Right lobe of liver (tissue), 6 donors: ENCODE results near the gene LEKR1. TPM values are rescaled to one million over a fixed set of nuclear protein-coding genes. Genes with fewer than 3 reads are reported as not detected.

Experiments used
- ATAC-seq, 4 donors: fragments of 200-7000 bp; cut with Tn5 transposase; one replicate each; pipeline ENCODE4 v1.9.1; 2020; ENCODE audit warnings: mild to moderate bottlenecking in 4 of 4, moderate library complexity in 4 of 4
- DNase-seq, 3 donors: peaks; one replicate each; pipeline ENCODE4 v3.0.0-alpha.2; 2020
- H3K27ac ChIP-seq, 3 donors: fragments of 200-600 bp; one replicate each; pipeline ENCODE4 v1.8.0; 2022
- H3K27me3 ChIP-seq, 2 donors: fragments of 200-600 bp; one replicate each; pipeline ENCODE4 v1.8.0; 2022
- H3K36me3 ChIP-seq, 4 donors: fragments of 200-600 bp; sonication (generic) in 1 of 4; one replicate each; pipeline versions ENCODE4 v1.5.1 to v1.8.0; 2017 to 2022; ENCODE audit warnings: control low read depth in 1 of 4
- H3K4me1 ChIP-seq, 4 donors: fragments of 200-600 bp; sonication (generic) in 1 of 4; one replicate each; pipeline versions ENCODE4 v1.5.1 to v1.8.0; 2017 to 2022; ENCODE audit warnings: control low read depth in 1 of 4
- H3K4me3 ChIP-seq, 3 donors: fragments of 200-600 bp; one replicate each; pipeline ENCODE4 v1.8.0; 2022
- H3K9me3 ChIP-seq, 4 donors: fragments of 200-600 bp; sonication (generic) in 1 of 4; one replicate each; pipeline versions ENCODE4 v1.5.1 to v1.8.0; 2017 to 2022; ENCODE audit warnings: control low read depth in 1 of 4
- POLR2A ChIP-seq: fragments of 450-650 bp; IDR thresholded peaks from one replicate; pipeline ENCODE4 v1.6.1; 2017; ENCODE audit warnings: antibody characterized with exemption, mild to moderate bottlenecking
- WGBS: methylation state at CpG from one replicate; pipeline ENCODE4 v1.1.6; 2018; ENCODE audit warnings: low coverage, low lambda C conversion rate; ENCODE audit not compliant: insufficient coverage; ENCODE audit errors: missing lambda C conversion rate; 5-methylcytosine and 5-hydroxymethylcytosine counted together
- intact Hi-C, 2 donors: fragments of 100-400 bp; cut with DNase I; formaldehyde crosslinking; loops; one replicate each; pipeline versions ENCODE4 v1.11.2 to v1.14.1; 2022
- total RNA-seq, 6 experiments: library from RNA; depleted of rRNA in 2 of 6; stranded (reverse); fragments of >200 nt in 2 of 6; fragmentation: NEBNext Ultra II Directional in 3 of 6; extraction: Animal tissue kit (Norgen Biotek cat#: 25700) in 3 of 6; gene quantifications; one replicate each; pipeline versions ENCODE4 v1.1.0 to v1.2.4, GENCODE V29; 2016 to 2023
- TF ChIP-seq, protein P1 (sequence below), 4 donors: fragments of 200-600 bp in 3 of 4; fragments of 450-650 bp in 1 of 4; IDR thresholded peaks; one replicate each; pipeline versions ENCODE4 v1.5.1 to v1.8.0; 2016 to 2022; ENCODE audit warnings: antibody characterized with exemption in 4 of 4, mild to moderate bottlenecking in 2 of 4
- donor health status: DM: no; HTN: yes; CAD: no.
- donor health status: DM: no; HTN: no; CAD: no.
- donor health status: DM: no; HTN: no; CAD: no.
- donor health status: DM: no; HTN: yes; CAD: no.
- donor health status: DM: no; HTN: yes; CAD: no.

LEKR1 gene
- total RNA-seq, 6 experiments from 2014 or later = 0.49 to 1.4 (median 0.74) TPM; not detected in 2

- H3K4me1 ChIP-seq = no peaks in the 10 kb centered on the region
- ATAC-seq = no peak
- H3K27ac ChIP-seq = no peak overlapping the region
- TF ChIP-seq, protein P1, sequence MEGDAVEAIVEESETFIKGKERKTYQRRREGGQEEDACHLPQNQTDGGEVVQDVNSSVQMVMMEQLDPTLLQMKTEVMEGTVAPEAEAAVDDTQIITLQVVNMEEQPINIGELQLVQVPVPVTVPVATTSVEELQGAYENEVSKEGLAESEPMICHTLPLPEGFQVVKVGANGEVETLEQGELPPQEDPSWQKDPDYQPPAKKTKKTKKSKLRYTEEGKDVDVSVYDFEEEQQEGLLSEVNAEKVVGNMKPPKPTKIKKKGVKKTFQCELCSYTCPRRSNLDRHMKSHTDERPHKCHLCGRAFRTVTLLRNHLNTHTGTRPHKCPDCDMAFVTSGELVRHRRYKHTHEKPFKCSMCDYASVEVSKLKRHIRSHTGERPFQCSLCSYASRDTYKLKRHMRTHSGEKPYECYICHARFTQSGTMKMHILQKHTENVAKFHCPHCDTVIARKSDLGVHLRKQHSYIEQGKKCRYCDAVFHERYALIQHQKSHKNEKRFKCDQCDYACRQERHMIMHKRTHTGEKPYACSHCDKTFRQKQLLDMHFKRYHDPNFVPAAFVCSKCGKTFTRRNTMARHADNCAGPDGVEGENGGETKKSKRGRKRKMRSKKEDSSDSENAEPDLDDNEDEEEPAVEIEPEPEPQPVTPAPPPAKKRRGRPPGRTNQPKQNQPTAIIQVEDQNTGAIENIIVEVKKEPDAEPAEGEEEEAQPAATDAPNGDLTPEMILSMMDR (IDR thresholded peaks at IDR 0.05) = no peak
- no peak for TF ChIP-seq POLR2A
- no peaks in the 10 kb centered on the region for H3K36me3 ChIP-seq
- intact Hi-C loops = no loop called here
- H3K9me3 ChIP-seq = no peaks in the 10 kb centered on the region
- WGBS = 85% methylated on average over 2 of the region's 2 CpGs
- no peak for DNase-seq
- H3K4me3 ChIP-seq = no peak overlapping the region
- no peaks in the 10 kb centered on the region for H3K27me3 ChIP-seq
These were observed 122.5 kb downstream of the LEKR1 start for GRCh38 chr3:156948402-156949210.

DNA sequence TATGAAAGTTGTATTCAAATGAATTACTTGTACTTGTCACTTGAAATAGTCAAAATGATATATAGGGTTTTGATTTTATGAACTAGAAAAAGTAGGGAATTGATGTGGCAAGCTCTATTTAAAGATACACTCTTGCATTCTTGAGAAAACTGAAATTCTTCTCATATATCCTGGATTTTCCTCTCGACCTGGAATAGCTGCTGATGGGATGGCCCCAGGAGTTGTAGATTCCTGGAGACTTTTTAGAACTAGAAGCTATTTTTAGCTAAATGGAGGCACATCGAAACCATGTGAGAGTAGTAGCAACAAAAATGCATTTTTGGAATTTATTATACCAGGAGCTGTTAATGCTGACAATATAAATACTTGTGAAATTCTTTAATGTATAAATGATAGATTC, 125.9 kb downstream of the LEKR1 start:
- H3K27ac ChIP-seq = no peak overlapping the region
- TF ChIP-seq, protein P1 (IDR thresholded peaks at IDR 0.05) = no peak
- no peak for TF ChIP-seq POLR2A
- 57% methylated on average over 2 of the region's 2 CpGs for WGBS

GRCh38 chr3:156957715-156958114, 131.6 kb downstream of the LEKR1 start:
- H3K4me3 ChIP-seq = no peak overlapping the region
- no peaks in the 10 kb centered on the region for H3K4me1 ChIP-seq
- 89% methylated on average over 1 of the region's 1 CpG for WGBS
- no peaks in the 10 kb centered on the region for H3K27me3 ChIP-seq
- no peak overlapping the region for H3K27ac ChIP-seq
- DNase-seq (no peak), ATAC-seq (no peak)
- no peaks in the 10 kb centered on the region for H3K9me3 ChIP-seq
- H3K36me3 ChIP-seq = no peaks in the 10 kb centered on the region
- intact Hi-C loops = no loop called here
- TF ChIP-seq POLR2A = no peak
- TF ChIP-seq, protein P1 (IDR thresholded peaks at IDR 0.05) = no peak

More for the DNA sequence above, 125.9 kb downstream of the LEKR1 start:
- DNase-seq (no peak), ATAC-seq (no peak)
- Histone ChIP-seq H3K9me3 (no peaks in the 10 kb centered on the region), H3K4me3 (no peak overlapping the region), H3K36me3 (no peaks in the 10 kb centered on the region), H3K4me1 (no peaks in the 10 kb centered on the region), H3K27me3 (no peaks in the 10 kb centered on the region)
- intact Hi-C loops = no loop called here

DNA sequence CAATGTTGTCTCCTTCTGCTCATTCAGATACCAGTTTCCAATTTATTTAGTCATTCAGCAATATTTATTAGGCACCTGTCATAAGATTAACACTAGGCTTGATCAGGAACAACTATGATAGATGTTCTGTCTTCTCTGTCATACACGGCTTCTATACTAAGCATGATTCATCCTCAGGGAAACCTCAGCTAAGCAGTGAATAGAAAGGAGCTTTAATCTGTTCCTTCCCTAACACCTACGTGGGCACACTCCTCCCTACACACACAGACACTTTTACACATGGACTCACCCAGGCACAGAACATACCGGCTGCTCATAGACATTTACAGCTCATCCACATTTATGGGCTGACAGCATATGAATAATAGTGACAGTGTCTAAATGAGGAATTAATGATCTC, 136.9 kb downstream of the LEKR1 start:
- Histone ChIP-seq H3K36me3 (no peaks in the 10 kb centered on the region), H3K4me1 (no peaks in the 10 kb centered on the region), H3K4me3 (no peak overlapping the region), H3K27me3 (no peaks in the 10 kb centered on the region), H3K9me3 (no peaks in the 10 kb centered on the region), H3K27ac (no peak overlapping the region)
- ATAC-seq = no peak
- DNase-seq = no peak
- 72% methylated on average over 3 of the region's 3 CpGs for WGBS
- TF ChIP-seq POLR2A = no peak
- TF ChIP-seq, protein P1 (IDR thresholded peaks at IDR 0.05) = no peak
- intact Hi-C loops = no loop called here
